Activated CD4-positive, alpha-beta memory T cell treated with anti-CD3 and anti-CD28 coated beads for 36 hours (primary cell): ENCODE results near the gene ZDHHC7. TPM values are rescaled to one million over a fixed set of nuclear protein-coding genes. Genes with fewer than 3 reads are reported as not detected.
"Not testable (repeated sequence)": the region's sequence is repeated elsewhere in the genome, so short reads cannot be mapped to it uniquely, and the experiment has no call there.

Source experiments
- CTCF ChIA-PET: fragments of 350-600 bp; sonication (Branson Sonifier 250); formaldehyde crosslinking; loops from one replicate; lab custom pipeline; 2021; ENCODE audit warnings: antibody characterized with exemption, inconsistent platforms; lab: Charles Lee
- POLR2A ChIA-PET: fragments of 350-600 bp; sonication (Branson Sonifier 250); formaldehyde crosslinking; loops from one replicate; lab custom pipeline; 2021; ENCODE audit warnings: antibody characterized with exemption; lab: Charles Lee
- DNase-seq: peaks from one replicate; pipeline ENCODE4 v3.0.0-alpha.2; 2020
- H3K27ac Mint-ChIP-seq: one replicate; pipeline ENCODE4 v1.8.0; 2021; ENCODE audit warnings: mixed read lengths
- H3K27me3 Mint-ChIP-seq: one replicate; pipeline ENCODE4 v1.8.0; 2021; ENCODE audit warnings: mixed read lengths
- H3K36me3 Mint-ChIP-seq: one replicate; pipeline ENCODE4 v1.8.0; 2021; ENCODE audit warnings: mixed read lengths
- H3K4me1 Mint-ChIP-seq: one replicate; pipeline ENCODE4 v1.8.0; 2021; ENCODE audit warnings: low read depth, mixed read lengths
- H3K4me3 Mint-ChIP-seq: one replicate; pipeline ENCODE4 v1.8.0; 2021; ENCODE audit warnings: mild to moderate bottlenecking, mixed read lengths
- H3K9me3 Mint-ChIP-seq: one replicate; pipeline ENCODE4 v1.8.0; 2021; ENCODE audit warnings: mixed read lengths
- intact Hi-C: fragments of 100-400 bp; cut with micrococcal nuclease; formaldehyde crosslinking; loops from one replicate; pipeline ENCODE4 v1.15.1; 2023
- total RNA-seq, 2 experiments: library from RNA; stranded (reverse); gene quantifications; one replicate each; pipeline ENCODE4 v1.2.3, GENCODE V29; 2021

Gene ZDHHC7, protein sequence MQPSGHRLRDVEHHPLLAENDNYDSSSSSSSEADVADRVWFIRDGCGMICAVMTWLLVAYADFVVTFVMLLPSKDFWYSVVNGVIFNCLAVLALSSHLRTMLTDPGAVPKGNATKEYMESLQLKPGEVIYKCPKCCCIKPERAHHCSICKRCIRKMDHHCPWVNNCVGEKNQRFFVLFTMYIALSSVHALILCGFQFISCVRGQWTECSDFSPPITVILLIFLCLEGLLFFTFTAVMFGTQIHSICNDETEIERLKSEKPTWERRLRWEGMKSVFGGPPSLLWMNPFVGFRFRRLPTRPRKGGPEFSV
- 10 to 100 TPM; 23.5 to 25.1 TPM for total RNA-seq

DNA sequence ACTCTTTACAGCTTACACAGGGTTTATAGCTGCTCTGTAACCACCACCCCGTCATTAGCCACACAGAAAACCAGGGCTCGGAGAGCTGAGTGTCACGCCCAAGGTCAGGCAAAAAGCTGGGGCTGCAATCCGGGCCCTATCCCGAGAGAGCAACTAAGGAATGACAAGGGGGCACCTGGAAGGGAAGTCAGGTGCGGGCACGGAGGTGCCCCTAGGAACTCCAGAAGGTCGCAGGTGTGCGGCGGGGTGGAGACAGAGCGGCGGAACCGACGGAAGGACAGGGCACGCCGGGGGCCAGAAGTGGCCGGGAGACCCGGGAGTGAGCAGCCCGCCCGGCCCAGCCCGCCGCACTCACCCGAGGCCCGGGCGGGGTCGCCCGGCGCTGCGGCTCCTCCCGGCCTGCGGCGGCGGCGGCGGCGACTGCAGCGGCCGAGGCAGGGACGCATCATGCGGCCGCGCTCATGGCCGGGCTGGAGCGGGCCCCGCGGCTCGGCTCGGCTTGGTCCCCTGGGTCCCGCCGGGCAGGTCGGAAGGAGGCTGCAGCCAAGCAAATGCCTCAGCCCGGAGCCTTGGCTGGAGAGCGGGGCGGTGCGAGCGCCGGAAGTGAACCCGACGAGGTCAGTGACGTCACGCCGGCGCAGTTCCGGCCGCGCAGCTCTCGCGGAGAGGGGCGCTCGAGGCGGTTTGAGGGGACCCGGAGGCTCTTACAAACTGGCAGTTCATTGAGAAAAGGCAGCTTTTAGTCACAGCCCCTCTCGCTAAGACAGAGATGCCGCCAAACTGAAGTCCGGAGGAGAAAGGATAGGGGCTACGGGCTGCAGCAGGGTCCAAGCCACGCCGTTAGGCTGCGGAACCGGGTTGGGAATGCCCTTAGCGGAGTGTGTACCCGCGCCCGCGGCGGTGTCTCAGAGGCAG is at the start of gene ZDHHC7:
ZDHHC7 (minus strand) TSS at position 605 of the 915 bp plus-strand sequence. CDS start 20,917 bp downstream, outside the sequence.
- Mint-ChIP-seq H3K4me3 (peak within 1 kb of the TSS; percentile 99), H3K27ac (peak within 1 kb of the TSS; percentile 92), H3K9me3 (no peaks in the 10 kb centered on the region), H3K36me3 (peaks cover 9% of the 10 kb centered on the region), H3K4me1 (peaks cover 37% of the 10 kb centered on the region), H3K27me3 (no peaks in the 10 kb centered on the region)
- intact Hi-C loops, result loop anchor here (1.0 to 2.0 kb wide), 2 partner anchors 18 to 44 kb away; no protein-coding TSS in a partner anchor
- CTCF ChIA-PET, result interaction anchor here (0.6 to 3.3 kb wide), 10 partner anchors 12 to 339 kb away, joined by 3 to 18 read pairs (median 4); partner anchors contain the start of gene KIAA0513
- POLR2A ChIA-PET, result interaction anchor here (0.5 to 2.2 kb wide), 4 partner anchors 11 to 75 kb away, joined by 3 to 10 read pairs (median 4); partner anchors contain the start of gene KIAA0513
- DNase-seq, result peak; percentile 89

DNA sequence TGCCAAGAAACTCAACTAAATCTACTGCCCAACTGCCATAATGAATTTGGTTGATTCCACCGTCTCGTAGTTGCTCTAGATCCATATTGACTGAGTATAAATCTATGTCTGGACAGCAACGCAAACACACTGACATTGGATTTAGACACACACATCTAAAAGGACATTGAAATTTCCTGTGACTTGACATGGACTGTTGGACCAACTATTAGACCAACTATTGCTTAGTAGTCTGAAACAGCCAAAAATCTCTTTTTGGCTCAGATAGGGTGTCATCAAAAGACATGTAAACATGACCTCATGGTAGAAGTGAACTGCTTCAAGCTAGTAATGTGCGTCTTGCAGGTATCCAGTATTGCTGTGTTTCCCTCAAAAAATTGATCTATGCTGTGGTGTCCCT is 47.6 kb upstream of the ZDHHC7 start:
- ChIA-PET CTCF (no interaction called here), POLR2A (no interaction called here)
- Mint-ChIP-seq H3K4me3 (no peak overlapping the region), H3K9me3 (no peaks in the 10 kb centered on the region), H3K27me3 (no peaks in the 10 kb centered on the region), H3K4me1 (peaks cover 39% of the 10 kb centered on the region), H3K27ac (no peak overlapping the region), H3K36me3 (peaks cover 1% of the 10 kb centered on the region)
- no peak for DNase-seq
- intact Hi-C loops, result loop anchor here (5.0 kb wide), 1 partner anchor 892 kb away; no protein-coding TSS in a partner anchor

DNA sequence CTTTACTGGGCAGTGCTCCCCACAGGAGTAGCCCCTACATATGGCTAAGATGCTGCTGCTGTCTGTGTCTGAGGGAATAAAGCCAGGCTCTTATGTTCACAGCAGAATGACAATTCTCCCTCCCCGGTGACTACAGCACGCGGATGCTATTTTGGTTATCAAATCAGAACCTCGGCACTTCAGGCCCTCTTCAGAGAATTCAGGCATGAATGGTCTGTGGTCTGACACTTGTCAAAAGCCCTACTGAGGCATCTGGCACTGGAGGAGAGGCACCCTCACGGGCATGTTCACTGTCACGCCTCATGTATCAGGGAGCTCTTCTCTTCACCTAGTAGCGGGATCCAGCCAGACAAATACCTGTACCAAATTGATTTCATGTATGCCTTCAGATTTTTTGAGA is 46.6 kb upstream of the ZDHHC7 start:
- POLR2A ChIA-PET, result no interaction called here
- no peak for DNase-seq
- no peaks in the 10 kb centered on the region for H3K9me3 Mint-ChIP-seq
- H3K4me3 Mint-ChIP-seq, result no peak overlapping the region
- H3K27ac Mint-ChIP-seq, result peak overlapping the region; percentile 7
- peaks cover 39% of the 10 kb centered on the region for H3K4me1 Mint-ChIP-seq
- intact Hi-C loops, result loop anchor here (5.0 kb wide), 1 partner anchor 891 kb away; no protein-coding TSS in a partner anchor
- CTCF ChIA-PET, result interaction anchor here (1.2 kb wide), 1 partner anchor 29 kb away, joined by 6 read pairs; no protein-coding TSS in a partner anchor
- H3K27me3 Mint-ChIP-seq, result no peaks in the 10 kb centered on the region
- peaks cover 1% of the 10 kb centered on the region for H3K36me3 Mint-ChIP-seq

DNA sequence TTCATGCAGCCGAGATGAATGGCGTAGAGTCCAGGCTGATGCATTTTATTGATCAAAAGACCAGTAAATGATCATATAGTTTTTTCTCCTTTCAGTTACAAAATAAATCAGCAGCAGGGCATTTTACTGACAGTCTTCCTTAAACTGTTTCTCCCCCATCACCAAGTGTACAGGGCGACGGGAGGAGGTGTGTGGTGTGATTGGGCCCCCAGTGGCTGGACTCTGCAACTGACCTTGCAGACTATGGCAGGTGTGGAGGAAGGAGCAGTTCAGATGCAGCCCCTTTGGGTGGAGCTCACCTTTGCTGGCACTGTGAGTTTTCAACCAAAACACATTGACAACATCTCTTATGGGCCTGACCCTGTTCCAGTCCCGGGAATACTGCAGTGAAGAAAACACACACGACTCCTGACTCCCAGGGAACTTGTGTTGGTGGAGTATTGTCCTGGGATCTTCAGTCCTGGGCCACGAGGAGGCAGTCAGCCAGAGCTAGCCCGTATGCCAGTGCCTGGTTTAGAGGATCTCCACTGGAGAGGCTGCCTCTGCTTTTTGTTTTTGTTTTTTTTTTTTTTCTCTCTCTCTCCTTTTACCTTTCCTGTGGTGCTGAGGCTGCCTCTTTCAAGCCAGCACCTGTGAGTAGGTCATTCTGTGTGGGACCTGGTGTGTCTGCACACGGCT is 46.0 kb upstream of the ZDHHC7 start:
- H3K36me3 Mint-ChIP-seq, result peaks cover 1% of the 10 kb centered on the region
- ChIA-PET CTCF (interaction anchor here (1.2 to 2.3 kb wide), 3 partner anchors 10 to 30 kb away, joined by 4 to 24 read pairs (median 6); partner anchors contain the start of gene KIAA0513), POLR2A (interaction anchor here (2.2 kb wide), 1 partner anchor 30 kb away, joined by 12 read pairs; the partner anchor contains the start of gene KIAA0513)
- no peak overlapping the region for H3K4me3 Mint-ChIP-seq
- peak; percentile 23 for DNase-seq
- peaks cover 39% of the 10 kb centered on the region for H3K4me1 Mint-ChIP-seq
- intact Hi-C loops, result loop anchor here (5.0 kb wide), 1 partner anchor 890 kb away; no protein-coding TSS in a partner anchor
- no peaks in the 10 kb centered on the region for H3K9me3 Mint-ChIP-seq
- H3K27me3 Mint-ChIP-seq, result no peaks in the 10 kb centered on the region
- H3K27ac Mint-ChIP-seq, result peak overlapping the region; percentile 7

DNA sequence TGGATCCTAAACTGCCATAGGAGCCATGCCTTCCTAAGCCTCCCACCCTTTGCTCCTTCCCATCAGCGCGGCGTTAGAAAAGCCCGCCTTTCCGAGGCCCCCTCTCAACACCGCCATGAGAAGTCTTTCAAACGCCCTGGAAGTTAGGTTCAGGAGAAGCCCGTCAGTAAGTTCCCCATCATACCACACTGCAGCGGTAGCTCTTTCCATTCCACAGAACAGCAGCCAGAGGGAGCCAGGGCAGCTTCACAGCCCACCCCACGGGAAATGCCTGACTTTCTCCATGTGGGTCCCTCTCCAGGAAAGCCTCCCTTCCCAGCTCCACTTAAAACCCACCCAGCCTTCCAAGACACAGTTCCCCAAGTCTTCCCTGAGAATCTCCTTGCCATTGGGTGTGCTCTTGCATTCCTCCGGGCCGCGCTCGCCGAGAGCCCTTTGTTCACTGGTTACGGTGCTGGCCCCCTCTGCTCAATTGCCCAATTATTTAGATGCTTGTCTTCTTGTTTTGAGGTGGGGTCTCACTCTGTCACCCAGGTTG is 44.9 kb upstream of the ZDHHC7 start:
- H3K4me1 Mint-ChIP-seq, result peaks cover 39% of the 10 kb centered on the region
- peak overlapping the region; percentile 64 for H3K4me3 Mint-ChIP-seq
- peak; percentile 29 for DNase-seq
- no peaks in the 10 kb centered on the region for H3K27me3 Mint-ChIP-seq
- POLR2A ChIA-PET, result interaction anchor here (0.7 to 2.3 kb wide), 7 partner anchors 9 to 70 kb away, joined by 3 to 12 read pairs (median 6); partner anchors contain the start of genes KIAA0513 and ZDHHC7
- peaks cover 1% of the 10 kb centered on the region for H3K36me3 Mint-ChIP-seq
- H3K9me3 Mint-ChIP-seq, result no peaks in the 10 kb centered on the region
- intact Hi-C loops, result loop anchor here (5.0 kb wide), 1 partner anchor 889 kb away; no protein-coding TSS in a partner anchor
- CTCF ChIA-PET, result interaction anchor here (1.0 to 2.3 kb wide), 8 partner anchors 11 to 384 kb away, joined by 3 to 24 read pairs (median 5); partner anchors contain the start of genes KIAA0513 and ZDHHC7
- H3K27ac Mint-ChIP-seq, result peak overlapping the region; percentile 90

DNA sequence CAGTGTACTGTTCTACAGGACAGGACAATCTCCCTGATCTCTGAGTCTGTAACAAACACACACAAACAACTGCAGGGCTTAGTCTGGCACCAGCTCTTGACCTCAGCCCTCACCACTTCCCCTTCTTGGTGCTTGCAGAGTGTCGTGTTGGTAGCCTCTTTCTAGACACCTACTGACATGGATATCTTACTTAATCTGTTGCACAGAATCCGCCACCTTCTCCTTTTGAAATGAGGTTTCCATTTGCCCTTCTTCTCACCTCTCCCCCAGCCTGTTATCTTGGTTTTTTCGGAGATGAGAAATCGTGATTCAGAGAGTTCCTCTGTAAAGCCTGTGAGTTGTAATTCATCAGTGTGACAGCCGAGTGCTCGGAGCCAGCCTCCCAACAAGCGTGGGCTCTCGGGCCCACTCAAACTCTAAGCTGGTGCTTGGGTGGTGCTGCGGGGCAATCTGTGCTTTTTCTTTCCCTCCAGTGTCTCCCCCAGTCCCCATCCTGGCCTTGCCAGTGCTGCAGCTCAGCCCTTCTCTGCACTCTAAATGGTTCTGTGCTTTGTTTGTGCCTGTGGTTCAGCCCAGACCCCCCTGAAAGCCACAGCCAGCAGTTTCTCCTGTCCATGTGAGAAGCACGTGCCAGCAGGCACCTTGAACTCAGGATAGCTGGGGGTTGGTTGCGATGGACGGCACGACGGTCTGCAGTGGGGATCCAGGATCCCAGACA is 44.3 kb upstream of the ZDHHC7 start:
- peaks cover 1% of the 10 kb centered on the region for H3K36me3 Mint-ChIP-seq
- peak overlapping the region; percentile 64 for H3K4me3 Mint-ChIP-seq
- intact Hi-C loops, result loop anchor here (1.0 to 5.0 kb wide), 4 partner anchors 26 to 888 kb away; partner anchors contain the start of gene ZDHHC7
- H3K27ac Mint-ChIP-seq, result peak overlapping the region; percentile 90
- ChIA-PET CTCF (interaction anchor here (1.0 to 2.3 kb wide), 8 partner anchors 12 to 383 kb away, joined by 3 to 24 read pairs (median 5); partner anchors contain the start of genes KIAA0513 and ZDHHC7), POLR2A (interaction anchor here (0.7 to 2.3 kb wide), 7 partner anchors 9 to 70 kb away, joined by 3 to 12 read pairs (median 6); partner anchors contain the start of genes KIAA0513 and ZDHHC7)
- H3K4me1 Mint-ChIP-seq, result peaks cover 39% of the 10 kb centered on the region
- H3K27me3 Mint-ChIP-seq, result no peaks in the 10 kb centered on the region
- DNase-seq, result peak; percentile 90
- no peaks in the 10 kb centered on the region for H3K9me3 Mint-ChIP-seq

DNA sequence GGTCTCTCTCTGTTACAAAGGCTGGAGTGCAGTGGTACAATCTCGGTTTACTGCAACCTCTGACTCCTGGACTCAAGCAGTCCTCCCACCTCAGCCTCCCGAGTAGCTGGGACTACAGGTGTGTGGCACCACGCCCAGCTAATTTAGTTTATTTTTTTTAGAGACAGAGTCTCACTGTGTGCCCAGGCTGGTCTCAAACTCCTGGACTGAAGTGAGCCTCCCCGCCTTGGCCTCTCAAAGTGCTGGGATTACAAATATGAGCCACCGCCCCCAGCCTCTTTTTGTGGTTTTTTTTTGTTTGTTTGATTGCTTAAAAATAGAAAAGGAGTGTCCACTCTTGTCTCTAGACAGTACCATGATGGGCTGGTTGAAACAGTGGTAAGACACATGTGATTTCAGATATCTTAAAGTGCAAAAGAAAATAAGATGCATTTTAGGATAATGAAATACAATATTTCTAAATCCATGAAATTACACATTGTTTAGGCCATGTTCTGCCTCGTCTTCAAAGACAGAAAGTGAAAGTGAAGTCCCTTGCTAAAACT is 43.7 kb upstream of the ZDHHC7 start:
- Mint-ChIP-seq H3K36me3 (peaks cover 1% of the 10 kb centered on the region), H3K4me1 (peaks cover 39% of the 10 kb centered on the region), H3K9me3 (no peaks in the 10 kb centered on the region), H3K27me3 (no peaks in the 10 kb centered on the region), H3K4me3 (peak overlapping the region; percentile 64), H3K27ac (peak overlapping the region; percentile 90)
- ChIA-PET POLR2A (interaction anchor here (0.7 to 2.3 kb wide), 8 partner anchors 8 to 506 kb away, joined by 3 to 12 read pairs (median 6); partner anchors contain the start of genes KIAA0513 and ZDHHC7), CTCF (interaction anchor here (1.5 to 2.3 kb wide), 5 partner anchors 24 to 383 kb away, joined by 3 to 24 read pairs (median 7); partner anchors contain the start of genes KIAA0513 and ZDHHC7)
- intact Hi-C loops, result loop anchor here (1.0 to 5.0 kb wide), 4 partner anchors 26 to 888 kb away; partner anchors contain the start of gene ZDHHC7
- no peak for DNase-seq

DNA sequence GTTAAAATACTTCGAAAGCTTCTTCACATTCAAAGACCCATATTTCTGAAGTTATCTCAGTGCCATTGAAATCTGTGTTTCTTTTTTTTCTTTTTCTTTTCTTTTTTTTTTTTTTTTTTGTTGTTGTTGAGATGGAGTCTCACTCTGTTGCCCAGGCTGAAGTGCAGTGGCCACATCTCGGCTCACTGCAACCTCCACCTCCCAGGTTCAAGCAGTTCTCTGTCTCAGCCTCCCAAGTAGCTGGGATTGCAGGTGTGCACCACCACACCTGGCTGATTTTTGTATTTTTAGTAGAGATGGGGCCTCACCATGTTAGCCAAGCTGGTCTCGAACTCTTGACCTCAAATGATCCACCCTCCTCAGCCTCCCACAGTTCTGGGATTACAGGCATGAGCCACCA is 43.0 kb upstream of the ZDHHC7 start:
- ChIA-PET CTCF (interaction anchor here (0.7 to 2.3 kb wide), 2 partner anchors 32 to 33 kb away, joined by 3 to 18 read pairs; no protein-coding TSS in a partner anchor), POLR2A (interaction anchor here (0.7 to 2.3 kb wide), 3 partner anchors 43 to 505 kb away, joined by 4 to 6 read pairs (median 5); partner anchors contain the start of gene ZDHHC7)
- not testable (repeated sequence) for H3K36me3 Mint-ChIP-seq, H3K4me3 Mint-ChIP-seq, H3K27me3 Mint-ChIP-seq, H3K9me3 Mint-ChIP-seq, DNase-seq
- intact Hi-C loops, result loop anchor here (2.0 kb wide), 1 partner anchor 44 kb away; the partner anchor contains the start of gene ZDHHC7
- H3K27ac Mint-ChIP-seq, result peak overlapping the region; percentile 90
- H3K4me1 Mint-ChIP-seq, result peaks cover 39% of the 10 kb centered on the region

DNA sequence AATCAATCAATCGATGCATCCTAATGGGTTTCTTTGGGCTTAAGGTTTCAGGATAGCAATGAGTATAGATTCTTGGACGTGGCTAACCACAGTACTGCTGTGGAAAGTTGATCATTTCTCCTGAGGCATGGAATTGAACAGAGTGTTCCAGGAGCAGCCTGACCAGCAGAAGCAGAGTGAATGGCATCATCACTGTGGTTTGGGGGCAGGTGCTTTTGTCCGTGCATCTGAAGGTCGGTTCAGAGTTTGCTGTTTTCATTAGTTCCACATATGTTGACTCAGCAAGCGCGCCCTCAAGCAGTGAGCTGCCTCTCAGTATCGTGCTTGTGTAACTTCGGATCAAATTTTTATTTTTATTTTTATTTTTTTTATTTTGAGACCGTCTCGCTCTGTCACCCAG is 41.2 kb upstream of the ZDHHC7 start:
- POLR2A ChIA-PET, result no interaction called here
- no peak for DNase-seq
- H3K4me3 Mint-ChIP-seq, result no peak overlapping the region
- intact Hi-C loops, result no loop called here
- H3K9me3 Mint-ChIP-seq, result no peaks in the 10 kb centered on the region
- no peaks in the 10 kb centered on the region for H3K27me3 Mint-ChIP-seq
- no peak overlapping the region for H3K27ac Mint-ChIP-seq
- no peaks in the 10 kb centered on the region for H3K36me3 Mint-ChIP-seq
- H3K4me1 Mint-ChIP-seq, result peaks cover 32% of the 10 kb centered on the region
- CTCF ChIA-PET, result no interaction called here
